ENCODE results near the gene FCRLB.

Gene FCRLB

GRCh38 chr1:161718559-161719324 is 2.6 kb upstream of the FCRLB start:
- no peak overlapping the region for H3K4me3 ChIP-seq (replicated peaks; ENCODE audit: low read depth, low read length)
- peak; percentile 44 for DNase-seq (ENCODE audit: extremely low read depth, insufficient read length)
- H3K27me3 ChIP-seq (replicated peaks; ENCODE audit: control insufficient read depth, insufficient read depth, low read length): no peaks in the 10 kb centered on the region
- no peak for TF ChIP-seq CTCF (IDR thresholded peaks at IDR 0.05; ENCODE audit: insufficient read depth, low read length, poor library complexity, severe bottlenecking)
- no peaks in the 10 kb centered on the region for H3K36me3 ChIP-seq (ENCODE audit: control insufficient read depth, insufficient read depth, low read length)

GRCh38 chr1:161719325-161719611 is 2.1 kb upstream of the FCRLB start:
- no peak for DNase-seq (ENCODE audit: extremely low read depth, insufficient read length)
- no peaks in the 10 kb centered on the region for H3K27me3 ChIP-seq (replicated peaks; ENCODE audit: control insufficient read depth, insufficient read depth, low read length)
- no peak overlapping the region for H3K4me3 ChIP-seq (replicated peaks; ENCODE audit: low read depth, low read length)
- TF ChIP-seq CTCF (IDR thresholded peaks at IDR 0.05; ENCODE audit: insufficient read depth, low read length, poor library complexity, severe bottlenecking): no peak
- H3K36me3 ChIP-seq (ENCODE audit: control insufficient read depth, insufficient read depth, low read length): no peaks in the 10 kb centered on the region

- no peak for TF ChIP-seq CTCF (IDR thresholded peaks at IDR 0.05; ENCODE audit: insufficient read depth, low read length, poor library complexity, severe bottlenecking)
- Histone ChIP-seq H3K4me3 (replicated peaks; ENCODE audit: low read depth, low read length) (no peak overlapping the region), H3K36me3 (ENCODE audit: control insufficient read depth, insufficient read depth, low read length) (no peaks in the 10 kb centered on the region), H3K27me3 (replicated peaks; ENCODE audit: control insufficient read depth, insufficient read depth, low read length) (no peaks in the 10 kb centered on the region)
- no peak for DNase-seq (ENCODE audit: extremely low read depth, insufficient read length)
These were observed 922 bp upstream of the FCRLB start for GRCh38 chr1:161720422-161720821.

- Histone ChIP-seq H3K36me3 (ENCODE audit: control insufficient read depth, insufficient read depth, low read length) (no peaks in the 10 kb centered on the region), H3K4me3 (replicated peaks; ENCODE audit: low read depth, low read length) (no peak overlapping the region), H3K27me3 (replicated peaks; ENCODE audit: control insufficient read depth, insufficient read depth, low read length) (no peaks in the 10 kb centered on the region)
- no peak for DNase-seq (ENCODE audit: extremely low read depth, insufficient read length)
- no peak for TF ChIP-seq CTCF (IDR thresholded peaks at IDR 0.05; ENCODE audit: insufficient read depth, low read length, poor library complexity, severe bottlenecking)
These were observed 497 bp downstream of the FCRLB start for GRCh38 chr1:161721738-161722343.

- Histone ChIP-seq H3K27me3 (replicated peaks; ENCODE audit: control insufficient read depth, insufficient read depth, low read length) (no peaks in the 10 kb centered on the region), H3K4me3 (replicated peaks; ENCODE audit: low read depth, low read length) (no peak overlapping the region), H3K36me3 (ENCODE audit: control insufficient read depth, insufficient read depth, low read length) (no peaks in the 10 kb centered on the region)
- DNase-seq (ENCODE audit: extremely low read depth, insufficient read length): no peak
- no peak for TF ChIP-seq CTCF (IDR thresholded peaks at IDR 0.05; ENCODE audit: insufficient read depth, low read length, poor library complexity, severe bottlenecking)
These were observed 1.1 kb downstream of the FCRLB start for GRCh38 chr1:161722406-161722805.

All from GM06990 (cell line).